NT2/D1 (cell line): ENCODE data around the gene DCHS1.

Experiments used
- DNase-seq: peaks from one replicate; pipeline ENCODE4 v3.0.0-alpha.2; 2011; ENCODE audit warnings: low read depth, low spot score
- H3K27me3 ChIP-seq: 2 replicates; pipeline ENCODE4 v1.6.0; 2011; ENCODE audit warnings: mild to moderate bottlenecking; ENCODE audit not compliant: insufficient read length, insufficient read depth
- H3K36me3 ChIP-seq: 2 replicates; pipeline ENCODE4 v1.6.1; 2011; ENCODE audit warnings: mild to moderate bottlenecking, low read length, mixed read lengths; ENCODE audit not compliant: insufficient read depth, insufficient read length
- H3K4me1 ChIP-seq: 2 replicates; pipeline ENCODE4 v1.5.1; 2011; ENCODE audit not compliant: insufficient read depth, insufficient read length
- H3K4me3 ChIP-seq: 2 replicates; pipeline ENCODE4 v1.5.1; 2011; ENCODE audit warnings: low read depth; ENCODE audit not compliant: insufficient read length
- H3K9ac ChIP-seq: 2 replicates; pipeline ENCODE4 v1.6.0; 2011; ENCODE audit warnings: low read depth; ENCODE audit not compliant: insufficient read length
- H3K9me3 ChIP-seq: 2 replicates; pipeline ENCODE4 v1.5.1; 2011; ENCODE audit warnings: mild to moderate bottlenecking, low read length; ENCODE audit not compliant: insufficient read depth
- SUZ12 ChIP-seq: IDR thresholded peaks from 2 replicates; pipeline ENCODE4 v1.6.1; 2011; ENCODE audit not compliant: insufficient read length, insufficient read depth; ENCODE audit errors: extremely low read depth
- YY1 ChIP-seq: IDR thresholded peaks from 2 replicates; pipeline ENCODE4 v1.6.1; 2011; ENCODE audit not compliant: insufficient read length, insufficient read depth
- ZNF274 ChIP-seq: IDR thresholded peaks from 2 replicates; pipeline ENCODE4 v1.6.1; 2011; ENCODE audit warnings: mild to moderate bottlenecking, low read depth, low read length

DCHS1 gene

DNA sequence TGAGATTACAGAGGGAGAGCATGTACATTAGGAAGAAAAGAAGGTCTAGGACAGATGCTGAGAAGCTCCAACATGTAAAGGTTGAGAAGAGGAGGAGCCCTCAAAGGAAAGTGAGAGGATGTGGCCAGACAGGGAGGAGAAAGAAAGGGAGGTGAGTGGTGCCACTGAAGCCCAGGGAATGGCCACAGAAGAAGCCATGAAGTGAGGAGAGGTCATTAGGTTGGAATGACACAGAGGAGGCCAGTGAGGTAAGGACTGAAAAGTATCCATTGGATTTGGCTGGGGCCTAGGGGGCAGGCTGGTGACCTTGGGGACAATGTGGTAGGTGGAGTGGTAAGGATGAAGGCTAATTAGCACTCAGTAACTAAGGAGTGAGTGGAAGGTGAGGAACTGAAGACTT is 3.0 kb upstream of the DCHS1 start:
- DNase-seq: no peak
- H3K4me3 ChIP-seq: no peak overlapping the region
- no peaks in the 10 kb centered on the region for H3K36me3 ChIP-seq
- no peaks in the 10 kb centered on the region for H3K9me3 ChIP-seq
- H3K9ac ChIP-seq: no peak overlapping the region
- TF ChIP-seq SUZ12 (no peak), YY1 (no peak), ZNF274 (no peak)
- H3K27me3 ChIP-seq: peaks cover 37% of the 10 kb centered on the region
- peaks cover 5% of the 10 kb centered on the region for H3K4me1 ChIP-seq

DNA sequence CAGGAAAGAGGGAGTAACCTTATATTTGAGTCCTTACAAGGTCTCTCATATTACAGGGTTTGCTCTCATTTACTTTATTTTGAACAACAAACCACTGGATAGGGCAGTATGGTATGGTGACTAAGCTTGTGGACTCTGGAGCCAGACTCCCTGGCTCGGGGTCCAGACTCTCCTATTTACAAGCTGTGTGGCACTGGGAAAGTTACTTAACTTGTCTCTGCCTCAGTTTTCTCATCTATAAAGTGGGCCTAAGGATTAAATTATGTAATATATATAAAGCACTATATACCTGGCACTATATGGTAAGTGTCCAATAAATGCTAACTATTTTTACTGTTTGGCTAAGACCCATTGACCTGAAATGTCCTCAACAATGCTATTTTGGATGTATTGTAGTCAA is 1.7 kb upstream of the DCHS1 start:
- TF ChIP-seq YY1 (no peak), SUZ12 (no peak), ZNF274 (no peak)
- Histone ChIP-seq H3K27me3 (peaks cover 39% of the 10 kb centered on the region), H3K9me3 (no peaks in the 10 kb centered on the region)

GRCh38 chr11:6656936-6657335 is 1.3 kb upstream of the DCHS1 start:
- no peaks in the 10 kb centered on the region for H3K36me3 ChIP-seq
- TF ChIP-seq SUZ12: no peak
- TF ChIP-seq ZNF274: no peak
- TF ChIP-seq YY1: no peak
- H3K9me3 ChIP-seq: no peaks in the 10 kb centered on the region
- H3K4me1 ChIP-seq: peaks cover 5% of the 10 kb centered on the region
- H3K27me3 ChIP-seq: peaks cover 40% of the 10 kb centered on the region
- H3K4me3 ChIP-seq: no peak overlapping the region
- H3K9ac ChIP-seq: no peak overlapping the region
- no peak for DNase-seq

More for the DNA sequence above, 1.7 kb upstream of the DCHS1 start:
- DNase-seq: no peak
- Histone ChIP-seq H3K4me1 (peaks cover 5% of the 10 kb centered on the region), H3K36me3 (no peaks in the 10 kb centered on the region), H3K9ac (no peak overlapping the region), H3K4me3 (no peak overlapping the region)

- no peak for DNase-seq
- Histone ChIP-seq H3K4me1 (peaks cover 5% of the 10 kb centered on the region), H3K36me3 (no peaks in the 10 kb centered on the region), H3K9ac (peak overlapping the region; percentile 27), H3K9me3 (no peaks in the 10 kb centered on the region), H3K27me3 (peaks cover 40% of the 10 kb centered on the region), H3K4me3 (peak overlapping the region; percentile 50)
- TF ChIP-seq SUZ12 (no peak), YY1 (no peak), ZNF274 (no peak)
Measured at GRCh38 chr11:6656584-6656915, 941 bp upstream of the DCHS1 start.

DNA sequence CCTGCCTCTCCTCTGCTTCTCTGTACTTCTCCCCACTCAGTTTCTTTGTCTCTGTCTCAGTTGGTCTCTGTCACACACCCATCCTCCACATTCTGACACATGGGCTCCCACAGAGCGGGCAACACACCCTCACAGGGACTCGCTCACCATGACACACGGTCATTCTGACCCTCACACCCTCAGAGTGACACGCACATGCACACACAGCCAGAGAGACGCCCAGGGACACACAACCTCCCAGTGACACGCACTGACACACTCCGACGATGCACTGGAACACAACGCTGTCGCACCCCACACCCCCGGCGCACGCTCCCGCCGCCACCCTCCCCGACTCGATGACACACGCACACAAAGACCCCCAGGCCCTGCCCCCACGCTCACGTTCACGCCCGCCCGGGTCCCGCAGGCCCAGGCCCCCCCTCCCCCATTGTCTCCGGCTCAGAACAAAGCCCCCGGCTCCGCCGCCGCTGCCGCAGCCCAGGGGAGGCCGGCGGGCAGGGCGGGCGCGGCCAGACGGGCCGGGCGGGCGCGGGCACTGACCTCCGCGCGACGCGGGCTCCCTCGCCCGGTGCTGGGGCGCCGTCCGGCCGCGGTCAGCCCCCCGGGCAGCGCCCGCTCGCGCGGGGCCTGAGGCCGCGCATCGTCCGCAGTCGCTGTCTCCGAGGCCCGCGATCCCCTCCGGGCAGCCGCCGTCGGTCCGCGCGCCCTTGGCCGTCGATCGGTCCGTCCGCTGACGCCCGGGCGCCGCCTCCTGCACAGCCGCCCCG is 404 bp downstream of the DCHS1 start:
- Histone ChIP-seq H3K9ac (peak overlapping the region; percentile 71), H3K9me3 (no peaks in the 10 kb centered on the region), H3K27me3 (peaks cover 40% of the 10 kb centered on the region), H3K4me3 (peak overlapping the region; percentile 55), H3K36me3 (no peaks in the 10 kb centered on the region), H3K4me1 (peaks cover 5% of the 10 kb centered on the region)
- no peak for DNase-seq
- TF ChIP-seq YY1 (no peak), ZNF274 (no peak), SUZ12 (no peak)

DNA sequence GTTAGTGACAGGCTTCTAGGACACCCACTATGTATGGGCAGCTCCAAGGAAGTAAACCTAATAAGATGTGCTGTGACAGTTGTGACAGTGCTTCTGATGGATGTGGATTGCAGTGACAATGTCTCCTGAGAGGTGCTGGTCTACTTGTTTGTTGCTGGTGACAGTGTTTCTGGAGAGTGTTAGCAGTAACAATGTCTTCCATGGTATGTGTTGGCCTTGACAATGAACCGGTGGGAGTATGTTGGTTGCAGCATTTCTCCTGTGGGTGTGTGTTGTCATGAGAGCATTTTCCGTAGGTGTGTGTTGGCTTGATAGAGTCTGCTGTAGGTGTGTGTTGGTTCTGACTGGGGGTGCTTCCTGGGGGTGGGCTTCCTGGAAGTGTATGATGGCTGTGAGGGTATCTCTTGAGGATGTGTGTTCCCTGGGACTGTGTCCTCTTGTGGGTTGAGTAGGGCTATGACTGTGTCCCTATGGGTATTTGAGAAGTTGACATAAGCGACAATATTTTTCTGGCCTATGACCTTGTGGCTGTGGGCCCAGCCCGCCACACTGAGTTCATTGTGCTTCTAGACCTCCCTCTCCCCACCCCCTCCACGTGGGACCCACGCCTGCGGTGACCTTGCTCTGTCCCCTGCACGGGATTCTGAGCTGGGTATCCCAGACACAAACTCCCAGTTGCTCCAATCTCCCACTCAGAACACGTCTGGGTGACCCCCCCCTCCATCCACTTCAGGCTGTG is 1.2 kb downstream of the DCHS1 start:
- no peaks in the 10 kb centered on the region for H3K9me3 ChIP-seq
- H3K4me3 ChIP-seq: peak overlapping the region; percentile 55
- no peaks in the 10 kb centered on the region for H3K36me3 ChIP-seq
- TF ChIP-seq SUZ12 (no peak), ZNF274 (no peak), YY1 (no peak)
- H3K27me3 ChIP-seq: peaks cover 40% of the 10 kb centered on the region
- no peak for DNase-seq
- peaks cover 5% of the 10 kb centered on the region for H3K4me1 ChIP-seq
- no peak overlapping the region for H3K9ac ChIP-seq

DNA sequence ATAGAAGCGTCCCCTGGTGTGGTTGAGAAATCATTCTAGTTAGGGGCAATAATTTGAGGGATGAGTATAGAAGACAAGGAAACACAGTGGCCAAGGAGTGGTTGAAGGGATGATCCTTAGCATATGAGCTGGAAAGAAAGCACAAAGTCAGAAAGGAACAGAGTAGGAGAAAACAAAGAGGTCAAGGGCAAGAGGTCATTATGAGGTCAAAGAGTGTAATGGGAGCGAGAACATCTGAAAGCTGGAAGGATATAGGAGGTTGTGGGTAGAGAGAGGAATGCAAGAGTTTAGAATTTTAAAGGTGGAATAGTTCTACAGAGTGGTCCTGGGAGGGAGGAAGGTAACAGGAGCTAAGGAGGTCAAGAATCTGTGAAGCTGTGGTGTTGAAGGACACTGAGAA is 2.0 kb downstream of the DCHS1 start:
- H3K4me1 ChIP-seq: peaks cover 5% of the 10 kb centered on the region
- H3K9ac ChIP-seq: no peak overlapping the region
- DNase-seq: no peak
- no peaks in the 10 kb centered on the region for H3K9me3 ChIP-seq
- H3K4me3 ChIP-seq: no peak overlapping the region
- peaks cover 40% of the 10 kb centered on the region for H3K27me3 ChIP-seq
- TF ChIP-seq ZNF274 (no peak), YY1 (no peak), SUZ12 (no peak)
- H3K36me3 ChIP-seq: no peaks in the 10 kb centered on the region
